GM18505 (cell line): ENCODE measurements around the gene TFPT.

Experiments
- ATAC-seq: cut with Tn5 transposase; IDR thresholded peaks from one replicate; pipeline ENCODE4 v1.9.1; 2021; ENCODE audit not compliant: unreplicated experiment
- POLR2A ChIP-seq: IDR thresholded peaks from 4 replicates; pipeline ENCODE4 v1.6.1; 2011; ENCODE audit warnings: borderline replicate concordance; ENCODE audit not compliant: insufficient read depth, insufficient read length; ENCODE audit errors: extremely low read depth

The TFPT gene

DNA sequence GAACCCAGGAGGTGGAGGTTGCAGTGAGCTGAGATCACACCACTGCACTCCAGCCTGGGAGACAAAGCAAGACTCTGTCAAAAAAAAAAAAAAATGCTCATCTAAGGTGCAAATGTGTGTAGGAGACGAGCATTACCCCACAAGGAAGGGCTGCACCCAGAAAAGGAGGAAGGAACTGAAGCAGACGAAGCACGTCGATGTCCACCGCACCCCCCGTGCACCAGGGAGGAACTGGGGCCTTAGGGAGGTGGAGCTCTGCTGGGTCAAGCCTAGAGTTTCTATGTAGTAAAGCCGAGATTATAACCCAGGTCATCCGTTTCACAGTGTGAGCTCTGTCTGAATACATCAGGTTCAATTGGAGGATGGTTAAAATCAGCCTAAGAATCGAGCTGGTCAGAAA lies 52.8 kb downstream of the TFPT start:
- no peak for TF ChIP-seq POLR2A
- no peak for ATAC-seq
